ENCODE data around the gene ADAT1.

ADAT1 gene

GRCh38 chr16:75632857-75633256 lies 9.8 kb upstream of the ADAT1 start:
- H3K79me1 ChIP-seq (ENCODE audit: low read length), result no peaks in the 10 kb centered on the region
- H3K79me2 ChIP-seq (ENCODE audit: control insufficient read depth, insufficient read depth, low read length, poor library complexity), result no peaks in the 10 kb centered on the region
- H3K36me3 ChIP-seq (ENCODE audit: control insufficient read depth in 1 of 2, insufficient read depth in 2 of 2, low read length in 2 of 2), result peaks cover 51 to 78% of the 10 kb centered on the region in 2 experiments
- H2BK12ac ChIP-seq (ENCODE audit: low read length), result no peak overlapping the region
- no CpG with 5 or more reads among the region's 8 CpGs for WGBS (ENCODE audit: extremely low coverage, insufficient coverage, insufficient read length)
- H3K27ac ChIP-seq (ENCODE audit: low read depth, low read length), result no peak overlapping the region
- H3K4me3 ChIP-seq (ENCODE audit: low read depth, low read length), result no peak overlapping the region
- H3K9me3 ChIP-seq (ENCODE audit: insufficient read depth, low read depth, low read length), result no peaks in the 10 kb centered on the region
- no peak overlapping the region for H4K91ac ChIP-seq (ENCODE audit: low read depth, low read length)
- DNase-seq, result no peak
- no peaks in the 10 kb centered on the region for H3K27me3 ChIP-seq (ENCODE audit: insufficient read depth, low read length)
- H2BK5ac ChIP-seq (ENCODE audit: low read depth, low read length, poor library complexity), result no peak overlapping the region
- no peak overlapping the region for H3K23ac ChIP-seq (ENCODE audit: low read length)
- H2AFZ ChIP-seq (ENCODE audit: insufficient read depth, low read length, poor library complexity), result no peak overlapping the region
- H3K4ac ChIP-seq (ENCODE audit: low read depth, low read length), result no peak overlapping the region
- no peaks in the 10 kb centered on the region for H3K4me1 ChIP-seq (ENCODE audit: control insufficient read depth in 1 of 2, insufficient read depth in 2 of 2, low read length in 2 of 2)
- H2BK120ac ChIP-seq (ENCODE audit: insufficient read depth, low read length, poor library complexity), result no peak overlapping the region
- H3K4me2 ChIP-seq (ENCODE audit: low read length), result no peak overlapping the region
- H3K9ac ChIP-seq (ENCODE audit: low read length), result no peak overlapping the region
- H2AK5ac ChIP-seq (ENCODE audit: low read length), result no peak overlapping the region
- no peak overlapping the region for H3K14ac ChIP-seq (ENCODE audit: low read length)
- no peak overlapping the region for H4K12ac ChIP-seq (ENCODE audit: low read depth, low read length)
- no peak overlapping the region for H3K18ac ChIP-seq (ENCODE audit: low read length)
- no peak overlapping the region for H4K8ac ChIP-seq (ENCODE audit: low read depth, low read length)

- no peak overlapping the region for H3K18ac ChIP-seq (ENCODE audit: low read length)
- no peak overlapping the region for H4K91ac ChIP-seq (ENCODE audit: low read depth, low read length)
- no peak overlapping the region for H3K23ac ChIP-seq (ENCODE audit: low read length)
- H3K4me2 ChIP-seq (ENCODE audit: low read length), result no peak overlapping the region
- no peaks in the 10 kb centered on the region for H3K79me2 ChIP-seq (ENCODE audit: control insufficient read depth, insufficient read depth, low read length, poor library complexity)
- no peak overlapping the region for H3K4me3 ChIP-seq (ENCODE audit: low read depth, low read length)
- no peaks in the 10 kb centered on the region for H3K9me3 ChIP-seq (ENCODE audit: insufficient read depth, low read depth, low read length)
- H4K12ac ChIP-seq (ENCODE audit: low read depth, low read length), result no peak overlapping the region
- no peak overlapping the region for H2AFZ ChIP-seq (ENCODE audit: insufficient read depth, low read length, poor library complexity)
- H3K27ac ChIP-seq (ENCODE audit: low read depth, low read length), result no peak overlapping the region
- no peak overlapping the region for H3K14ac ChIP-seq (ENCODE audit: low read length)
- H3K79me1 ChIP-seq (ENCODE audit: low read length), result no peaks in the 10 kb centered on the region
- H3K36me3 ChIP-seq (ENCODE audit: control insufficient read depth in 1 of 2, insufficient read depth in 2 of 2, low read length in 2 of 2), result peaks cover 43 to 83% of the 10 kb centered on the region in 2 experiments
- no peak for DNase-seq
- no peak overlapping the region for H2BK120ac ChIP-seq (ENCODE audit: insufficient read depth, low read length, poor library complexity)
- H3K4ac ChIP-seq (ENCODE audit: low read depth, low read length), result no peak overlapping the region
- H2AK5ac ChIP-seq (ENCODE audit: low read length), result no peak overlapping the region
- H2BK5ac ChIP-seq (ENCODE audit: low read depth, low read length, poor library complexity), result no peak overlapping the region
- H2BK12ac ChIP-seq (ENCODE audit: low read length), result no peak overlapping the region
- no peaks in the 10 kb centered on the region for H3K4me1 ChIP-seq (ENCODE audit: control insufficient read depth in 1 of 2, insufficient read depth in 2 of 2, low read length in 2 of 2)
- no CpG with 5 or more reads among the region's 3 CpGs for WGBS (ENCODE audit: extremely low coverage, insufficient coverage, insufficient read length)
- H3K27me3 ChIP-seq (ENCODE audit: insufficient read depth, low read length), result no peaks in the 10 kb centered on the region
- no peak overlapping the region for H3K9ac ChIP-seq (ENCODE audit: low read length)
- H4K8ac ChIP-seq (ENCODE audit: low read depth, low read length), result no peak overlapping the region
Measured at GRCh38 chr16:75630052-75630451, 7.0 kb upstream of the ADAT1 start.

- Histone ChIP-seq H3K9me3 (ENCODE audit: insufficient read depth, low read depth, low read length) (no peaks in the 10 kb centered on the region), H3K36me3 (ENCODE audit: control insufficient read depth in 1 of 2, insufficient read depth in 2 of 2, low read length in 2 of 2) (peaks cover 39 to 78% of the 10 kb centered on the region in 2 experiments), H3K79me1 (ENCODE audit: low read length) (no peaks in the 10 kb centered on the region), H2AFZ (ENCODE audit: insufficient read depth, low read length, poor library complexity) (no peak overlapping the region), H2BK5ac (ENCODE audit: low read depth, low read length, poor library complexity) (no peak overlapping the region), H2BK120ac (ENCODE audit: insufficient read depth, low read length, poor library complexity) (no peak overlapping the region), H3K18ac (ENCODE audit: low read length) (no peak overlapping the region), H3K4ac (ENCODE audit: low read depth, low read length) (no peak overlapping the region), H3K14ac (ENCODE audit: low read length) (no peak overlapping the region), H3K27me3 (ENCODE audit: insufficient read depth, low read length) (no peaks in the 10 kb centered on the region), H3K4me3 (ENCODE audit: low read depth, low read length) (no peak overlapping the region), H4K91ac (ENCODE audit: low read depth, low read length) (no peak overlapping the region), H4K12ac (ENCODE audit: low read depth, low read length) (no peak overlapping the region), H3K4me1 (ENCODE audit: control insufficient read depth in 1 of 2, insufficient read depth in 2 of 2, low read length in 2 of 2) (no peaks in the 10 kb centered on the region), H2AK5ac (ENCODE audit: low read length) (no peak overlapping the region), H4K8ac (ENCODE audit: low read depth, low read length) (no peak overlapping the region), H3K27ac (ENCODE audit: low read depth, low read length) (no peak overlapping the region), H2BK12ac (ENCODE audit: low read length) (no peak overlapping the region), H3K4me2 (ENCODE audit: low read length) (no peak overlapping the region), H3K9ac (ENCODE audit: low read length) (no peak overlapping the region), H3K79me2 (ENCODE audit: control insufficient read depth, insufficient read depth, low read length, poor library complexity) (no peaks in the 10 kb centered on the region), H3K23ac (ENCODE audit: low read length) (no peak overlapping the region)
- no CpG with 5 or more reads among the region's 10 CpGs for WGBS (ENCODE audit: extremely low coverage, insufficient coverage, insufficient read length)
- DNase-seq, result no peak
Measured at GRCh38 chr16:75629132-75629531, 6.1 kb upstream of the ADAT1 start.

- peaks cover 36 to 70% of the 10 kb centered on the region in 2 experiments for H3K36me3 ChIP-seq (ENCODE audit: control insufficient read depth in 1 of 2, insufficient read depth in 2 of 2, low read length in 2 of 2)
- H2BK12ac ChIP-seq (ENCODE audit: low read length), result no peak overlapping the region
- H3K4me3 ChIP-seq (ENCODE audit: low read depth, low read length), result no peak overlapping the region
- no peak overlapping the region for H2BK120ac ChIP-seq (ENCODE audit: insufficient read depth, low read length, poor library complexity)
- no peak overlapping the region for H2BK5ac ChIP-seq (ENCODE audit: low read depth, low read length, poor library complexity)
- H4K8ac ChIP-seq (ENCODE audit: low read depth, low read length), result no peak overlapping the region
- no peak overlapping the region for H3K9ac ChIP-seq (ENCODE audit: low read length)
- H3K18ac ChIP-seq (ENCODE audit: low read length), result no peak overlapping the region
- no peak overlapping the region for H2AK5ac ChIP-seq (ENCODE audit: low read length)
- H3K4me2 ChIP-seq (ENCODE audit: low read length), result no peak overlapping the region
- no peak overlapping the region for H3K4ac ChIP-seq (ENCODE audit: low read depth, low read length)
- no CpG with 5 or more reads among the region's 4 CpGs for WGBS (ENCODE audit: extremely low coverage, insufficient coverage, insufficient read length)
- no peaks in the 10 kb centered on the region for H3K27me3 ChIP-seq (ENCODE audit: insufficient read depth, low read length)
- H2AFZ ChIP-seq (ENCODE audit: insufficient read depth, low read length, poor library complexity), result no peak overlapping the region
- no peaks in the 10 kb centered on the region for H3K9me3 ChIP-seq (ENCODE audit: insufficient read depth, low read depth, low read length)
- no peaks in the 10 kb centered on the region for H3K79me1 ChIP-seq (ENCODE audit: low read length)
- H3K27ac ChIP-seq (ENCODE audit: low read depth, low read length), result no peak overlapping the region
- H3K4me1 ChIP-seq (ENCODE audit: control insufficient read depth in 1 of 2, insufficient read depth in 2 of 2, low read length in 2 of 2), result no peaks in the 10 kb centered on the region
- H3K23ac ChIP-seq (ENCODE audit: low read length), result no peak overlapping the region
- H4K91ac ChIP-seq (ENCODE audit: low read depth, low read length), result no peak overlapping the region
- no peak for DNase-seq
- H3K79me2 ChIP-seq (ENCODE audit: control insufficient read depth, insufficient read depth, low read length, poor library complexity), result no peaks in the 10 kb centered on the region
- H4K12ac ChIP-seq (ENCODE audit: low read depth, low read length), result no peak overlapping the region
- H3K14ac ChIP-seq (ENCODE audit: low read length), result no peak overlapping the region
Measured at GRCh38 chr16:75628351-75628750, 5.3 kb upstream of the ADAT1 start.

All from trophoblast cell (in vitro differentiated cells and primary cell).